Lower lobe of right lung (tissue), 2 donors: ENCODE measurements around the gene DRD2. TPM values are rescaled to one million over a fixed set of nuclear protein-coding genes. Genes with fewer than 3 reads are reported as not detected.

Experiments
- ATAC-seq, 2 donors: fragments of 200-7000 bp; cut with Tn5 transposase; one replicate each; pipeline ENCODE4 v1.9.1; 2020 to 2022; ENCODE audit warnings: mild to moderate bottlenecking in 2 of 2, moderate library complexity in 2 of 2
- DNase-seq: peaks from one replicate; pipeline ENCODE4 v3.0.0-alpha.2; 2020
- H3K27ac ChIP-seq: fragments of 200-600 bp; one replicate; pipeline ENCODE4 v1.8.0; 2022
- H3K27me3 ChIP-seq: fragments of 200-600 bp; one replicate; pipeline ENCODE4 v1.8.0; 2022; ENCODE audit warnings: low read depth
- H3K36me3 ChIP-seq: fragments of 200-600 bp; one replicate; pipeline ENCODE4 v1.8.0; 2022; ENCODE audit warnings: mild to moderate bottlenecking
- H3K4me1 ChIP-seq: fragments of 200-600 bp; one replicate; pipeline ENCODE4 v1.8.0; 2022
- H3K4me3 ChIP-seq: fragments of 200-600 bp; one replicate; pipeline ENCODE4 v1.8.0; 2022; ENCODE audit warnings: mild to moderate bottlenecking
- H3K9me3 ChIP-seq: fragments of 200-600 bp; one replicate; pipeline ENCODE4 v1.8.0; 2022
- CTCF ChIP-seq: fragments of 200-600 bp; IDR thresholded peaks from one replicate; pipeline ENCODE4 v1.8.0; 2022; ENCODE audit warnings: antibody characterized with exemption, mild to moderate bottlenecking
- intact Hi-C: fragments of 100-400 bp; cut with DNase I; formaldehyde crosslinking; loops from one replicate; pipeline ENCODE4 v1.11.0; 2022
- total RNA-seq: library from RNA; stranded (reverse); fragmentation: NEBNext Ultra II Directional; extraction: Animal tissue kit (Norgen Biotek cat#: 25700); gene quantifications from one replicate; pipeline ENCODE4 v1.2.1, GENCODE V29; 2021
- donor health status: DM: no; HTN: yes; CAD: no; lungs with severe emphysema.

DRD2 gene
- total RNA-seq, 1 donor from 2014 or later: not detected

DNA sequence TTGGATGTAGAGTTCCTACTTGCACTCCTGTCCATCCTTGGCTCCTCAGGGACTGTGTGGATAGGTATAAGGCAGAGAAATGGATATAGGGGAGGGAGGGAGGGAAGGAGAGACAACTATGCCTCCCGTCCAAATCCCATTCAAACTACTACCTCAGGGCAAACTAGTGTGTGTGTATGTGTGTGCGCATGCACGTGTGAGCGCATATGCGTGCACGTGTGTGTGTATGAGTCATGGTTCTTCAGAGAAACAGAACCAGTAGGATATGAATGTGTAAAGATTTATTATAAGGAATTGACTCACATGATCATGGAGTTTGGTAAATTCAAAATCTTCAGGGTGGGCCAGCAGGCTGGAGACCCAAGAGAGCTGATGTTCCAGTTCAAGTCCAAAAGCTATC is 42.2 kb upstream of the DRD2 start:
- no peaks in the 10 kb centered on the region for H3K4me1 ChIP-seq
- H3K4me3 ChIP-seq: no peak overlapping the region
- no peak overlapping the region for H3K27ac ChIP-seq
- TF ChIP-seq CTCF: no peak
- DNase-seq (no peak), ATAC-seq (no peak)
- no peaks in the 10 kb centered on the region for H3K9me3 ChIP-seq
- no peaks in the 10 kb centered on the region for H3K36me3 ChIP-seq
- peaks cover 8% of the 10 kb centered on the region for H3K27me3 ChIP-seq
- intact Hi-C loops: no loop called here

DNA sequence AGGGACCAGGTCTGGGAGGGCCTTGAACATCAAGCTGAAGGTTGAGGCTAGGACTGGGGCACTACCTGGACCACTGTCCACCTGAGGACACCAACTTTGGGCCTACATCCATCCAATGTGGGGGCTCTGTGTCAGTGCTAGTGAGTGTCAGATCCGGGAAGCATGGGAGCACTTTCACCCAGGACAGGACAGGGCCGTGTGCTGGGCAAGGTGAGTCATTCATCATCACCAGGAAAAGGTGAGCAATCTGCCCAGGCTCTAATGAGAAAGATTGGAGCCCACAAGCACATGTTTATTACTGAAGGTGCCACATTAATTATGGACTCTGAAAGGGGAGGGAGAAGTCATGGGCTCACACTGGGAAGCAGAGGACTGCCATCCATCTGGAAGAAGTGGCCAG is 39.7 kb upstream of the DRD2 start:
- DNase-seq (no peak), ATAC-seq (no peak)
- H3K27me3 ChIP-seq: no peaks in the 10 kb centered on the region

DNA sequence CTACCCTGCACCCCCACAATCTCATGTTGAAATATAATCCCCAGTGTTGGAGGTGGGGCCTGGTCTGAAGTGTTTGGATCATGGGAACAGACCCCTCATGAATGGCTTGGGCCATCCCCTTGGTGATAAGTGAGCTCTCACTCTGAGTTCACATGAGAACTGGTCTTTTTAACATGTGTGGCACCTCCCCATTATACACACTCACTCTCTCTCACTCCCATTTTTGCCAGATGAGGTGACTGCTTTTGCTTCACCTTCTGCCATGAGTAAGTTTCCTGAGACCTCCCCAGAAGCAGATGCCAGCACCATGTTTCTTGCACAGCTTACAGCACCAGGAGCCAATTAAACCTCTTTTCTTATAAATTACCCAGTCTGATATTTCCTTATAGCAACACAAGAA is 32.1 kb upstream of the DRD2 start:
- Histone ChIP-seq H3K27ac (no peak overlapping the region), H3K4me1 (no peaks in the 10 kb centered on the region), H3K9me3 (no peaks in the 10 kb centered on the region), H3K36me3 (no peaks in the 10 kb centered on the region), H3K4me3 (no peak overlapping the region), H3K27me3 (no peaks in the 10 kb centered on the region)
- DNase-seq: no peak
- no peak for TF ChIP-seq CTCF
- no peak for ATAC-seq
- intact Hi-C loops: no loop called here

More for the DNA sequence above, 39.7 kb upstream of the DRD2 start:
- no peak for TF ChIP-seq CTCF
- Histone ChIP-seq H3K9me3 (no peaks in the 10 kb centered on the region), H3K27ac (no peak overlapping the region), H3K4me3 (no peak overlapping the region), H3K36me3 (no peaks in the 10 kb centered on the region), H3K4me1 (no peaks in the 10 kb centered on the region)
- intact Hi-C loops: no loop called here

DNA sequence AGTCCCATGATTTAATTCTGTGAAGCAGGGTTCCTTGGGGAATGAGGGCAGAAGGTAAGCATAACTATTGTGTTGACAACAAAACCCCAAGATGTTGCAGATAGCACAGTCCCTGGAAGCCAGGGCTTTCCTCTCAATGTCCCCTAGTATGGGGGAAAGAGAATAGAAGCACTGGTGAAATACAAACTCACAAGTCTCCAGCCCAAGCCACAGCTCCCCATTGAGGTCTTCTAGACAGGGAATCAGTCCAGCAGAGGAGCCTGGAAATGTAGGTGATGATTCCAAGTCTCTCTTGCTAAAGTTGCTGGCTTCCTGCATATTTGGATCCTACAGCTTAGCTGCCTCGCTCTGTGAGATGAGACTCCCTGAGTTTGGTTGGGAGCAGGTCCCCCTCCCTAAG is 31.7 kb upstream of the DRD2 start:
- no peak for ATAC-seq
- Histone ChIP-seq H3K9me3 (no peaks in the 10 kb centered on the region), H3K4me3 (no peak overlapping the region), H3K27me3 (no peaks in the 10 kb centered on the region), H3K4me1 (no peaks in the 10 kb centered on the region), H3K36me3 (no peaks in the 10 kb centered on the region), H3K27ac (no peak overlapping the region)
- intact Hi-C loops: no loop called here
- no peak for TF ChIP-seq CTCF
- DNase-seq: no peak

DNA sequence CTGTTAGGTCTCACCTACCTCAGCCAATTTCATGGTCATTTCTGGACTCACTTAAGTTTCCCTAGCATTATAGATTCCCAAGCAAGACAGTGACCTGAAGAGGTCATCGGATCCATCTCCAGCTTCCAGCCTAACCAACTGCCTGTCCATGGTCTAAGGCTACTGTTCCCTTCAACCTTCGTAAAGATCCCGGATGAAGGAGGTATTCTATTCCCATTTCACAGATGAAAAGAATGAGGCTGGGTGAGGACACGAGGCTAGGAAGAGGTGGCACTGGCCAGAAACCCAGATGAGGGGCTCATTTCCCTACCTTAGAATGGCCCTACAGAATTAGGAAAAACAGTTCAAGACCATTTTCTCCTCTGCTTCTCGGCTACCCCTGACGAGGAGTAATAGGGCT is 31.3 kb upstream of the DRD2 start:
- H3K27ac ChIP-seq: no peak overlapping the region
- no peak for ATAC-seq
- intact Hi-C loops: no loop called here

More for the DNA sequence above, 31.3 kb upstream of the DRD2 start:
- Histone ChIP-seq H3K4me1 (no peaks in the 10 kb centered on the region), H3K9me3 (no peaks in the 10 kb centered on the region), H3K4me3 (no peak overlapping the region), H3K36me3 (no peaks in the 10 kb centered on the region), H3K27me3 (no peaks in the 10 kb centered on the region)
- DNase-seq: no peak
- no peak for TF ChIP-seq CTCF
